Activated T-helper 1 cell treated with anti-CD3 and anti-CD28 coated beads, Interleukin-12 subunit alpha, Interleukin-12 subunit beta, Interleukin-2, Interleukin-4 antibody, amounts not matched to agents 30 ng/mL and 10 ng/mL and 1 ng/mL, durations not matched to agents 14 hours and 24 hours and 36 hours (primary cell): ENCODE measurements around the gene P2RY12. TPM values are rescaled to one million over a fixed set of nuclear protein-coding genes. Genes with fewer than 3 reads are reported as not detected.

Experiments
- DNase-seq: peaks from one replicate; pipeline ENCODE4 v3.0.0; 2021; ENCODE audit warnings: low spot score
- H3K27ac Mint-ChIP-seq: one replicate; pipeline ENCODE4 v1.8.0; 2021; ENCODE audit warnings: mild to moderate bottlenecking, mixed read lengths
- H3K27me3 Mint-ChIP-seq: one replicate; pipeline ENCODE4 v1.8.0; 2022; ENCODE audit warnings: mild to moderate bottlenecking, moderate library complexity, mixed read lengths; ENCODE audit not compliant: insufficient read depth
- H3K36me3 Mint-ChIP-seq: one replicate; pipeline ENCODE4 v1.8.0; 2021; ENCODE audit warnings: low read depth, mixed read lengths
- H3K4me1 Mint-ChIP-seq: one replicate; pipeline ENCODE4 v1.8.0; 2021; ENCODE audit warnings: low read depth, mixed read lengths
- H3K4me3 Mint-ChIP-seq: one replicate; pipeline ENCODE4 v1.8.0; 2021; ENCODE audit warnings: mild to moderate bottlenecking, moderate library complexity, mixed read lengths
- H3K9me3 Mint-ChIP-seq: one replicate; pipeline ENCODE4 v1.8.0; 2021; ENCODE audit warnings: mixed read lengths
- intact Hi-C: fragments of 100-400 bp; cut with micrococcal nuclease; formaldehyde crosslinking; loops from one replicate; pipeline ENCODE4 v1.15.1; 2024
- total RNA-seq: library from RNA; stranded (reverse); gene quantifications from 2 replicates; pipeline ENCODE4 v1.2.3, GENCODE V29; 2022

The P2RY12 gene
- total RNA-seq, 1 donor from 2014 or later = not detected

- intact Hi-C loops = loop anchor here (2.0 kb wide), 1 partner anchor 17 kb away; no protein-coding TSS in a partner anchor
- no peak overlapping the region for H3K4me3 Mint-ChIP-seq
Measured at GRCh38 chr3:151321526-151321925, 63.0 kb downstream of the P2RY12 start.

GRCh38 chr3:151320131-151320530, 64.4 kb downstream of the P2RY12 start:
- no peak for DNase-seq
- Mint-ChIP-seq H3K27me3 (peaks cover 5% of the 10 kb centered on the region), H3K4me3 (no peak overlapping the region), H3K4me1 (peaks cover 26% of the 10 kb centered on the region), H3K27ac (peak overlapping the region; percentile 35), H3K36me3 (peaks cover 3% of the 10 kb centered on the region), H3K9me3 (peaks cover 4% of the 10 kb centered on the region)
- intact Hi-C loops = loop anchor here (2.0 kb wide), 1 partner anchor 15 kb away; no protein-coding TSS in a partner anchor

More at GRCh38 chr3:151321526-151321925, 63.0 kb downstream of the P2RY12 start:
- Mint-ChIP-seq H3K9me3 (peaks cover 4% of the 10 kb centered on the region), H3K4me1 (peaks cover 15% of the 10 kb centered on the region), H3K27ac (no peak overlapping the region), H3K36me3 (peaks cover 3% of the 10 kb centered on the region), H3K27me3 (peaks cover 8% of the 10 kb centered on the region)
- DNase-seq = no peak

- Mint-ChIP-seq H3K36me3 (peaks cover 3% of the 10 kb centered on the region), H3K4me1 (peaks cover 29% of the 10 kb centered on the region), H3K27me3 (peaks cover 5% of the 10 kb centered on the region), H3K9me3 (peaks cover 4% of the 10 kb centered on the region), H3K27ac (no peak overlapping the region), H3K4me3 (no peak overlapping the region)
- intact Hi-C loops = loop anchor here (2.0 kb wide), 1 partner anchor 15 kb away; no protein-coding TSS in a partner anchor
- DNase-seq = no peak
Measured at GRCh38 chr3:151319628-151320027, 64.9 kb downstream of the P2RY12 start.

- Mint-ChIP-seq H3K27ac (no peak overlapping the region), H3K9me3 (peaks cover 4% of the 10 kb centered on the region), H3K36me3 (peaks cover 3% of the 10 kb centered on the region), H3K4me1 (peaks cover 29% of the 10 kb centered on the region), H3K27me3 (peaks cover 3% of the 10 kb centered on the region), H3K4me3 (no peak overlapping the region)
- intact Hi-C loops = no loop called here
- DNase-seq = no peak
Measured at GRCh38 chr3:151318991-151319390, 65.6 kb downstream of the P2RY12 start.

GRCh38 chr3:151318313-151318712, 66.2 kb downstream of the P2RY12 start:
- no peak for DNase-seq
- Mint-ChIP-seq H3K27me3 (peaks cover 3% of the 10 kb centered on the region), H3K9me3 (peaks cover 4% of the 10 kb centered on the region), H3K4me1 (peaks cover 29% of the 10 kb centered on the region), H3K36me3 (peaks cover 3% of the 10 kb centered on the region), H3K4me3 (no peak overlapping the region), H3K27ac (no peak overlapping the region)
- intact Hi-C loops = no loop called here

GRCh38 chr3:151316267-151316991, 68.1 kb downstream of the P2RY12 start, which contains the start of gene GPR87:
TSS of gene GPR87 (minus strand) at chr3:151316820. CDS start at chr3:151300100, 16,720 bp downstream.
- Mint-ChIP-seq H3K4me3 (peak within 1 kb of the TSS; percentile 7), H3K27me3 (no peaks in the 10 kb centered on the region), H3K27ac (peak within 1 kb of the TSS; percentile 61), H3K36me3 (no peaks in the 10 kb centered on the region), H3K4me1 (peaks cover 24% of the 10 kb centered on the region), H3K9me3 (no peaks in the 10 kb centered on the region)
- DNase-seq = no peak
- intact Hi-C loops = loop anchor here (1.0 to 2.0 kb wide), 4 partner anchors 11 to 811 kb away; no protein-coding TSS in a partner anchor

- Mint-ChIP-seq H3K36me3 (no peaks in the 10 kb centered on the region), H3K27ac (no peak overlapping the region), H3K4me3 (peak overlapping the region; percentile 7), H3K9me3 (no peaks in the 10 kb centered on the region), H3K27me3 (no peaks in the 10 kb centered on the region), H3K4me1 (peaks cover 21% of the 10 kb centered on the region)
- DNase-seq = no peak
- intact Hi-C loops = loop anchor here (1.0 to 2.0 kb wide), 4 partner anchors 11 to 811 kb away; no protein-coding TSS in a partner anchor
Measured at GRCh38 chr3:151315846-151316245, 68.7 kb downstream of the P2RY12 start.

- intact Hi-C loops = no loop called here
- DNase-seq = no peak
- Mint-ChIP-seq H3K9me3 (no peaks in the 10 kb centered on the region), H3K27me3 (no peaks in the 10 kb centered on the region), H3K36me3 (no peaks in the 10 kb centered on the region), H3K4me3 (no peak overlapping the region), H3K27ac (no peak overlapping the region), H3K4me1 (peaks cover 19% of the 10 kb centered on the region)
Measured at GRCh38 chr3:151315136-151315535, 69.4 kb downstream of the P2RY12 start.

GRCh38 chr3:151314593-151314992, 70.0 kb downstream of the P2RY12 start:
- H3K36me3 Mint-ChIP-seq = no peaks in the 10 kb centered on the region
- intact Hi-C loops = no loop called here
- DNase-seq = no peak
- no peak overlapping the region for H3K4me3 Mint-ChIP-seq
- H3K9me3 Mint-ChIP-seq = no peaks in the 10 kb centered on the region
- H3K27ac Mint-ChIP-seq = no peak overlapping the region
- peaks cover 19% of the 10 kb centered on the region for H3K4me1 Mint-ChIP-seq
- no peaks in the 10 kb centered on the region for H3K27me3 Mint-ChIP-seq

GRCh38 chr3:151314137-151314536, 70.4 kb downstream of the P2RY12 start:
- Mint-ChIP-seq H3K27ac (no peak overlapping the region), H3K4me3 (no peak overlapping the region), H3K36me3 (no peaks in the 10 kb centered on the region), H3K9me3 (no peaks in the 10 kb centered on the region), H3K27me3 (no peaks in the 10 kb centered on the region), H3K4me1 (peaks cover 19% of the 10 kb centered on the region)
- intact Hi-C loops = no loop called here
- no peak for DNase-seq

GRCh38 chr3:151312972-151313371, 71.6 kb downstream of the P2RY12 start:
- intact Hi-C loops = no loop called here
- Mint-ChIP-seq H3K9me3 (no peaks in the 10 kb centered on the region), H3K36me3 (no peaks in the 10 kb centered on the region), H3K4me1 (peaks cover 20% of the 10 kb centered on the region), H3K27me3 (no peaks in the 10 kb centered on the region), H3K4me3 (no peak overlapping the region), H3K27ac (no peak overlapping the region)
- no peak for DNase-seq

- no peak for DNase-seq
- Mint-ChIP-seq H3K36me3 (no peaks in the 10 kb centered on the region), H3K27ac (no peak overlapping the region), H3K4me1 (peaks cover 36% of the 10 kb centered on the region), H3K4me3 (no peak overlapping the region), H3K9me3 (no peaks in the 10 kb centered on the region), H3K27me3 (no peaks in the 10 kb centered on the region)
- intact Hi-C loops = loop anchor here (5.0 to 10.0 kb wide), 4 partner anchors 522 to 965 kb away; partner anchors contain the start of gene SIAH2
Measured at GRCh38 chr3:151309566-151309965, 75.0 kb downstream of the P2RY12 start.
